Urothelium cell line (cell line): Measurements from ENCODE around the gene MARCHF6.
"Not testable (repeated sequence)": the region's sequence is repeated elsewhere in the genome, so short reads cannot be mapped to it uniquely, and the experiment has no call there.

Experiments
- DNase-seq: peaks from one replicate; pipeline ENCODE4 v3.0.0; 2011; ENCODE audit warnings: low spot score, mixed read lengths
- FAIRE-seq: peaks from 2 replicates; lab custom pipeline; 2011; peaks lifted over from hg19 to GRCh38; lab: Jason Lieb, UNC

The MARCHF6 gene

GRCh38 chr5:10353241-10354047, at the start of gene MARCHF6:
Gene MARCHF6, plus strand, starts transcription at chr5:10353695. Its CDS starts 204 bp downstream, at chr5:10353899.
- peak; percentile 96 for DNase-seq
- peak; percentile 82 for FAIRE-seq

- FAIRE-seq (no peak), DNase-seq (no peak)
Observed at GRCh38 chr5:10303699-10304170, 49.8 kb upstream of the MARCHF6 start.

GRCh38 chr5:10304932-10305331, 48.6 kb upstream of the MARCHF6 start:
- DNase-seq, result no peak
- FAIRE-seq, result no peak

- DNase-seq, result no peak
- no peak for FAIRE-seq
Observed at GRCh38 chr5:10306114-10306513, 47.4 kb upstream of the MARCHF6 start.

- DNase-seq, result no peak
- no peak for FAIRE-seq
Observed at GRCh38 chr5:10306806-10307205, 46.7 kb upstream of the MARCHF6 start.

- DNase-seq (peak; percentile 61), FAIRE-seq (no peak)
Observed at GRCh38 chr5:10307206-10308148, 46.0 kb upstream of the MARCHF6 start, which contains the start of gene CMBL. Gene CMBL, minus strand, starts transcription at chr5:10307902. Its CDS starts 17,140 bp downstream, at chr5:10290762.

GRCh38 chr5:10308844-10309243, 44.7 kb upstream of the MARCHF6 start:
- FAIRE-seq (no peak), DNase-seq (no peak)

GRCh38 chr5:10310066-10310779, 43.3 kb upstream of the MARCHF6 start:
- FAIRE-seq (no peak), DNase-seq (peak; percentile 83)

GRCh38 chr5:10310835-10311570, 42.5 kb upstream of the MARCHF6 start:
- FAIRE-seq, result not testable (repeated sequence)
- DNase-seq, result peak; percentile 44

- DNase-seq (no peak), FAIRE-seq (no peak)
Observed at GRCh38 chr5:10311595-10312425, 41.7 kb upstream of the MARCHF6 start.

- no peak for DNase-seq
- FAIRE-seq, result no peak
Observed at GRCh38 chr5:10315201-10315600, 38.3 kb upstream of the MARCHF6 start.

GRCh38 chr5:10315824-10316509, 37.5 kb upstream of the MARCHF6 start:
- DNase-seq, result no peak
- no peak for FAIRE-seq

- no peak for DNase-seq
- FAIRE-seq, result no peak
Observed at GRCh38 chr5:10317825-10318682, 35.4 kb upstream of the MARCHF6 start.

GRCh38 chr5:10319202-10319851, 34.2 kb upstream of the MARCHF6 start:
- no peak for DNase-seq
- no peak for FAIRE-seq

- DNase-seq (no peak), FAIRE-seq (no peak)
Observed at GRCh38 chr5:10320793-10321192, 32.7 kb upstream of the MARCHF6 start.

GRCh38 chr5:10321882-10322281, 31.6 kb upstream of the MARCHF6 start:
- DNase-seq, result no peak
- no peak for FAIRE-seq
